DMS79 treated with DMSO at 0.1 percent for 48 hours (cell line): ENCODE data around the gene WNT6.

Experiments used
- DNase-seq: peaks from one replicate; lab custom pipeline; 2025; lab: John Stamatoyannopoulos, UW

Gene WNT6

GRCh38 chr2:218859556-218859987 is at the start of gene WNT6:
TSS of gene WNT6 (plus strand) at chr2:218859805. CDS start at chr2:218860038, 233 bp downstream.
- no peak for DNase-seq

- DNase-seq, result no peak
Observed at GRCh38 chr2:218810256-218810655, 49.3 kb upstream of the WNT6 start.

DNA sequence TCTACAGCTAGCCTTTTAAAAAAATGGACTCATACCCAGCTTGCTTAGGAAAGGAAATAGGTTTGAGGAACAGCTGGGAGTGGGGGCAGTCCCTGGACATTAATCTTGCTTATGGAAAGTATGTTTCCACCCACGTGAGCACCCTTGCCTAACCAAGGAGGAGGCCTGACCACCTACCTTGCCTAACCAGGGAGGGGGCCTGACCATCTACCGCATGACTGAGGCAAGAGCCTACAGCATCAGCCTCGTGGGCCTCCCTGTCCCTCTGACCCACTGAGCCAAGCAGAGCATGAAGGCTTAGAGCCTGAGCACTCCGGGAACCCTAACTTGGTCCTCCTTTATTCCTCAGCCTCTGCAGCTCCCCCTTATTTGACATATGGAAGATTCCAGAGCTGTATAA is 48.2 kb upstream of the WNT6 start:
- no peak for DNase-seq

DNA sequence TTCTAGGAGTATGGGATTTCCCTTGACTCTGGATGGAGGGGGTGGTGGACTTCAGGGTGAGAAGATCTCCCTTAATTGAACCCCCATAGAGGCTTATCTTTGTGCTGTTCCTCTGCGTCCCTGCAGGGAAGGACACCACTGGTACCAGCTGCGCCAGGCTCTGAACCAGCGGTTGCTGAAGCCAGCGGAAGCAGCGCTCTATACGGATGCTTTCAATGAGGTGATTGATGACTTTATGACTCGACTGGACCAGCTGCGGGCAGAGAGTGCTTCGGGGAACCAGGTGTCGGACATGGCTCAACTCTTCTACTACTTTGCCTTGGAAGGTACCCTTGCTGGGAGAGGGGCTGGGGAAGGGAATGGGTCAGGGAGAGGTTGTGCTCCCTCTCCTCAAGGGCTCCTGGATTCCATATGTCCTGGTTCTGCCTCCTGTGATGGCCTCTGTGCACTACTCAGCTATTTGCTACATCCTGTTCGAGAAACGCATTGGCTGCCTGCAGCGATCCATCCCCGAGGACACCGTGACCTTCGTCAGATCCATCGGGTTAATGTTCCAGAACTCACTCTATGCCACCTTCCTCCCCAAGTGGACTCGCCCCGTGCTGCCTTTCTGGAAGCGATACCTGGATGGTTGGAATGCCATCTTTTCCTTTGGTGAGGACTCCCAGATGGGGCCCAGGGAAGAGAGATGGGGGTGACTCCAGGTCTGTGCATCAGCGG is 47.3 kb upstream of the WNT6 start:
- no peak for DNase-seq

DNA sequence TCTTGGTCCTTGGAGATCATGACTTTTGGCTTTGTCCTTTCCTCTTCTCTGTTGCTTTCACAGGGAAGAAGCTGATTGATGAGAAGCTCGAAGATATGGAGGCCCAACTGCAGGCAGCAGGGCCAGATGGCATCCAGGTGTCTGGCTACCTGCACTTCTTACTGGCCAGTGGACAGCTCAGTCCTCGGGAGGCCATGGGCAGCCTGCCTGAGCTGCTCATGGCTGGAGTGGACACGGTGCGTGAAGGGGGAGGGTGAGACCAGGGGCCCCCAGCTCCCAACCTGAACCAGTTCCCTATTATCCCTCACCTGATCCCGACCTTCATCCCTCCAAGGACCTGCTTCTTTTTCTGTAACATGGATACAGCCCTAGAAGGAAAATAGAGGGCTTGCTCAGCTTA is 46.7 kb upstream of the WNT6 start:
- DNase-seq, result no peak

DNA sequence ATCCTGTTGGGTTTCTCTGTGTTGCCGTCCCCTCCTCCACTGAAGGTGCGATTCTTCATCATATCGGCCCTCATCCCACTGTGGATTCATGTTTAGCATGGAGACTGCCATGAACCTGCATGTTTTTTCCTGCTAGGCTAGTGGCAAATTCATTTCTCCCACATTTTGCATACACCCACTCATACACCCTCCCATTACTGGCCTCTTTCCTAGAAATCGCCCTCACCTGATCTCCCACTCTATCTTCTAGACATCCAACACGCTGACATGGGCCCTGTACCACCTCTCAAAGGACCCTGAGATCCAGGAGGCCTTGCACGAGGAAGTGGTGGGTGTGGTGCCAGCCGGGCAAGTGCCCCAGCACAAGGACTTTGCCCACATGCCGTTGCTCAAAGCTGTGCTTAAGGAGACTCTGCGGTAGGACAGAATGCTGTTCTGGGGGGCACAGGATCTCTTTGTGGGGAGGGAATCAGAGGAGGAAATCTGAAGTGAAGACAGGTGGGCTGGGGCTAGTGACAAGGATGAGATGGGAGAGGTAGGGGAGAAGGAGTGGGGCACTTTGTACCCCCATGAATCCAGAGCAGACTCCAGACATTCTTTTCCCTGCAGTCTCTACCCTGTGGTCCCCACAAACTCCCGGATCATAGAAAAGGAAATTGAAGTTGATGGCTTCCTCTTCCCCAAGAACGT is 45.7 kb upstream of the WNT6 start:
- no peak for DNase-seq

DNA sequence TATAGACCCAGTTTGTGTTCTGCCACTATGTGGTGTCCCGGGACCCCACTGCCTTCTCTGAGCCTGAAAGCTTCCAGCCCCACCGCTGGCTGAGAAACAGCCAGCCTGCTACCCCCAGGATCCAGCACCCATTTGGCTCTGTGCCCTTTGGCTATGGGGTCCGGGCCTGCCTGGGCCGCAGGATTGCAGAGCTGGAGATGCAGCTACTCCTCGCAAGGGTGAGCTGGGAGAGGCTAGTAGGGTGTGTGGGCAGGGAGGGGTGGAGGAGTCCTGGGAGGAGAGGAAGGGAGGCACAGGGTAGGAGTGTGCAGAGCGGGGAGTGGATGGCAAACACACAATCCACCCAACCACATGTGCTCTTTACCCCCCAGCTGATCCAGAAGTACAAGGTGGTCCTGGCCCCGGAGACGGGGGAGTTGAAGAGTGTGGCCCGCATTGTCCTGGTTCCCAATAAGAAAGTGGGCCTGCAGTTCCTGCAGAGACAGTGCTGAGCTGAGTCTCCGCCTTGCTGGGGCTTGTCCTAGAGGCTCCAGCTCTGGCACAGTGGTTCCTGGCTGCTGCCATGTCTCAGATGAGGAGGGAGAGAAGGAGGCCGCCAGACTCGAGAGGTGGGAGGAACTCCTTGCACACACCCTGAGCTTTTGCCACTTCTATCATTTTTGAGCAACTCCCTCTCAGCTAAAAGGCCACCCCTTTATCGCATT is 44.9 kb upstream of the WNT6 start:
- DNase-seq, result no peak

- no peak for DNase-seq
Observed at GRCh38 chr2:218815244-218815637, 44.4 kb upstream of the WNT6 start.

- no peak for DNase-seq
Observed at GRCh38 chr2:218815649-218816048, 44.0 kb upstream of the WNT6 start.

DNA sequence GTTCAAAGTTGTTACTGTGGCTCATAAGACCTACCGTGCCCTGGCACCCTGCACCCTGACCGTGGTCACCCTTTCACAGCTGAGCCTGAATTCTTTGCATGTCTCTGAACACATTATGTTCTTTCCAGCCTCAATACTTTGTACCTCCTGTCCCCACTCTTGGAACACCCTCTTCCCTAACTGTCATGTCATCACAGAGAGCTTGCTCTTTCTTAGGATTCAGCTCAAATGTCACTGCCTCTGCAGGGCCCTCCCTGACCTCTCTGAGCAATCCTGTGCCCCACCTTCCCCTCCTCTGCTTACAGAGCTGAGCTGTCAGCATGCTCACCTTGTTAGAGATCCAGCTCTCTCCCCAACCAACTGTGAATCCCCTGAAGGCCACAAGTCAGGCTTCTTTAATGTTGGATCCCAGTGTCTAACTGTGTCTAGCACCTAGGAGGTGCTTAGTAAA is 43.0 kb upstream of the WNT6 start:
- no peak for DNase-seq

DNA sequence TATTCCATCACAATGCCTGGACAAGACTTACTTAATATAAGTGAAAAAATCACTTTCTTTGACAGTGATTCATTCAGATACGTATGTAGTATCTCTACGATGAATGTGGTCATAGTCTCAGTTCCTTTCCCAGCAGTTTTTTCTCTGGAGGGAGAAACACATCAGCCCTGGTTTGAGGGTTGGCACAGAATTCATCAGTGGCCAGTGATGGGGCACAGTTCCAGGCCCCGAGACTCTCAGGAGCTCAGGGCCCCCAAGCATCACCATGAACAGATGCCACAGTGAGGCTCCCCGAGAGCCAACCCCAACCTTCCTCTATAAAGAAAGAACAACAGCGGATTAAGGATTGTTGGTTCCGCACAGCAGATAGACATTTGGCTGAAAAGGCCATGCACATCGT is 40.5 kb upstream of the WNT6 start:
- DNase-seq, result no peak

GRCh38 chr2:218820746-218821369 is 38.7 kb upstream of the WNT6 start:
- no peak for DNase-seq

GRCh38 chr2:218821605-218822211 is 37.9 kb upstream of the WNT6 start:
- no peak for DNase-seq

DNA sequence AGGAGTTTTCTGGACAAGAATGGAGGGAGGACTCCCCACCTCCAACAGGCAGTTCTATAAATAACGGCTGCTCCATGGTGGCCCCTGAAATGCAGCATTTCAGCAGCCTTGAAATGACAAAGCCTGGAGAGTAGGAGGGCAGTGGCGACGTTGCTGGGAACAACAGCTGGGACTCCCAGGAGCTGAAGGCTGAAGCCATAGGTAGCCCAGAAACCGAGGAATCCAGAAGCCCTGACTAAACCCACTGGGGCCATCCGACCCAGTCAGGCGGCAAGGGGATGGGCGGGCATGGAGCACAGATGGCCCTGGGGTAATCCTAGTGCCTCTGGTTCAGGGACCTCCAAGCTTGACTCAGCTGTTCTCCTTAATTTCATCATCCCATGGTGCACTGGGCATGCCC is 37.0 kb upstream of the WNT6 start:
- no peak for DNase-seq

- DNase-seq, result no peak
Observed at GRCh38 chr2:218823196-218823855, 36.3 kb upstream of the WNT6 start.

- DNase-seq, result no peak
Observed at GRCh38 chr2:218824004-218824403, 35.6 kb upstream of the WNT6 start.

DNA sequence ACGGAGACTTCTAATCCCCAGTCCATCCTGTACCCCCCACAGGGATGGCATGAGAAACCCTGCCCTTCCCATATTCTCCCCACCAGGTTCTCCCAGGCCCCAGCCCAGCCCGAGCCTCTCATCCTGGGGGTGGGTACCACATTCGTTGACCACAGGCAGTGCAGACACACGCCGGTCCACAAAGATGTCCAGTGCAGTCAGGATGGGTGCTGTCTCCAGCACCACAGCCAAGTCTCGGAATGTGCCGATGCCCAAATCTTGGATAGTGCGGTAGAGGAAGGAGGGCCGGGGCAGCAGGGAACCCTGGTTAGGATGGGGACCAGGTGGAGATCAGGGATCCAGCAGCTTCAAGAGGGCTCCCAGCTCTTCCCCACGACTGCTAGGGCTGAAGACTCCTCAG is 32.8 kb upstream of the WNT6 start:
- DNase-seq, result no peak

GRCh38 chr2:218827701-218828476 is 31.7 kb upstream of the WNT6 start:
- DNase-seq, result no peak

DNA sequence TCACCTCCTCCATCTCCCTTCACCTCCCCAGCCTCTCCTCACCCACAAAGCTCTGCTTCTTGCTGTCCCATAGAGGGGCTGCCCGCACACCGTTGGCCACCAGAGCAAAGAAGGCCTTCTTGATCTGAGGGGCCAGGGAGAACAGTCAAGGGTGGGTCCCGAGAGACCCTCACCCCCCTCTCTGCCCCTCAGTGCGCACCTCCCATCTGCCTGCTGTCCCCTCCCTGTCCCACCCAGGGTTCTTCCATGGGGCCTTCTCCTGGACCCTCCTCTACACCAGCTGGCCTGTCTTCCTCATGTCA is 31.2 kb upstream of the WNT6 start:
- DNase-seq, result no peak

DNA sequence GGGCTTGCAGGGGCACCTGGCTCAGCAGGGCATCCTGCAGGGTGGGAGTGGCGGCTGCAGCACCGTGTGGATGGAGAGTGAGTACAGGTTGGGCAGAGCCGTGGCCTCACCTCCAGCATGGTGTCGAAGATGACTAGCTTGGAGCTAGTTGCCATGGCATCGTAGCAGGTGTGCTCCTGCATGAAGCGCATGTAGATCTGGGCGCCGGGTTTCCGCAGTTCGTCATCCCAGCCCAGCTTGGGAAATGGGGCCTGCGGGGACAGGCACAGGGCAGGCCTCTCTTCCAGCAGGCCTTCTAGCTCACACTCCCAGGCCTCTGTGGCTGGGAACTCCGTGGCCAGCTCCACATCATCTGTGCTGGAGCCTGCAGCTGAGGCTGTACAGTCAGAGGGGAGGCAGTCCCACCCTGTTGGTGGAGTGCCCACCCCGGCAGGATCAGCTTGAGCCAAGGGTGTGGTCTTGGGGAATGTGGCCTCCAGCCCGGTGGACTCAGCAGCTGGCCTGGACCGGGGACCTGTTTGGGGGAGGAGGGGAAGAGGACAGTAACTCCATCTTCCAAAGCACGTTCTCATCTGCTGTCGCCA is 29.6 kb upstream of the WNT6 start:
- DNase-seq, result no peak
